Activated CD4-positive, alpha-beta T cell treated with anti-CD3 and anti-CD28 coated beads for 24 hours (primary cell): ENCODE data around the gene PKN3.
A peak's percentile ranks its signal among the peaks of the same experiment; 100 is the strongest.

Experiments used
- DNase-seq, 2 donors: peaks; one replicate each; pipeline ENCODE4 v3.0.0-alpha.2; 2020; ENCODE audit warnings: low read depth in 2 of 2

PKN3 gene

DNA sequence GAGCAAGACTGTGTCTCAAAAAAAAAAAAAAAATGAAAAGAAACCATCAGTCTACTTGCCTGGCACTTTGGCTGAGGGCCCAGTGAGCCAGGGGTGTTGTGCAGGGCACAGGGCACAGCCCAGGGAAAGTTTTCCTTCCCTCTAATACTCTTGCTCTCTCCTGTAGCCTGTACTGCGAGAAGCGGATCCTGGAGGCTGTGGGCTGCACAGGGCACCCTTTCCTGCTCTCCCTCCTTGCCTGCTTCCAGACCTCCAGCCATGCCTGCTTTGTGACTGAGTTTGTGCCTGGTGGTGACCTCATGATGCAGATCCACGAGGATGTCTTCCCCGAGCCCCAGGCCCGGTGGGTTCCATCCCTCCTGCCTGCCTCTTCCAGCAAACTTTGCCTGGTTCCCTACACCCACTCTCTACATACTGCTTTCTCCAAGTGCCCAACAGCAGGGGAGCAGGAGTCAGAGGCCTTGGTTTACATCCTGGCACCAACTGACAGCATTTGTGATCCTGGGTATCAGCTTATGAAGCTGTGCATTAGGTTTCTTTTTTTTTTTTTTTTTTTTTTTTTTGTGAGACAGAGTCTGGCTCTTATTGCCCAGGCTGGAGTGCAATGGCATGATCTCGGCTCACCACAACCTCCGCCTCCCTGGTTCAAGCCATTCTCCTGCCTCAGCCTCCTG, 14.4 kb downstream of the PKN3 start:
- no peak for DNase-seq

DNA sequence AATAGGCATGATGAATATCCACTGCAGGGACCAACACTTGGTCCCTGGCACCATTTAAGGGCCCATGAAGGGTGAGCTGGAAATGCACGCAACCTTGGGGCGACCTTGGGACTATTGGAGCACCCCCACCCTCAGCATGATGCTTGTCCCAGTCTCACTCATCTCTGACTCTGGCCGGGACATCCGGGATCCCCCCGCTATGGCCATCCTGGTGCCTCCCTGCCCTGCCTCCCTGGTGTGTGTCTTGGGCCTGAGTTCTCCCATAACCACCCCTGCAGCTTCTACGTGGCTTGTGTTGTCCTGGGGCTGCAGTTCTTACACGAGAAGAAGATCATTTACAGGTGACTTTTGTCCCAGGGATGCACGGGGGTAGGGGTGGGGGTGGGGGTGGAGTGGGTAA, 15.7 kb downstream of the PKN3 start:
- no peak for DNase-seq

DNA sequence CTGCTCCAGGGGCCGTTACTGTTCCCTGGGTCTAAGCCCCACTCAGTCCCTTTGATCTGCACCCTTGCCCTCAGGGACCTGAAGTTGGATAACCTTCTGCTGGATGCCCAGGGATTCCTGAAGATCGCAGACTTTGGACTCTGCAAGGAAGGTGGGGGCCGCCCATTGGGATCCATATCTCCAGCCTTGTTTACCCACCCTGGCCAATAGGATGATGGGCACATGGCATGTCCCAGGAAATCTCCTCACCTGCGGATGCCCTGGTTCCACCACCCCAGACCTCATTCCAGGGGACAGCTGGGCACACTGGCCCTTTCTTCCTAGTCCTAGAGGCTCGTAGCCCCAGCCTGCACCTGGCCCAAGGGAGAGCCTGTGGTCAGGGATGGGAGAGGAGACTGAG, 16.2 kb downstream of the PKN3 start:
- no peak for DNase-seq

DNA sequence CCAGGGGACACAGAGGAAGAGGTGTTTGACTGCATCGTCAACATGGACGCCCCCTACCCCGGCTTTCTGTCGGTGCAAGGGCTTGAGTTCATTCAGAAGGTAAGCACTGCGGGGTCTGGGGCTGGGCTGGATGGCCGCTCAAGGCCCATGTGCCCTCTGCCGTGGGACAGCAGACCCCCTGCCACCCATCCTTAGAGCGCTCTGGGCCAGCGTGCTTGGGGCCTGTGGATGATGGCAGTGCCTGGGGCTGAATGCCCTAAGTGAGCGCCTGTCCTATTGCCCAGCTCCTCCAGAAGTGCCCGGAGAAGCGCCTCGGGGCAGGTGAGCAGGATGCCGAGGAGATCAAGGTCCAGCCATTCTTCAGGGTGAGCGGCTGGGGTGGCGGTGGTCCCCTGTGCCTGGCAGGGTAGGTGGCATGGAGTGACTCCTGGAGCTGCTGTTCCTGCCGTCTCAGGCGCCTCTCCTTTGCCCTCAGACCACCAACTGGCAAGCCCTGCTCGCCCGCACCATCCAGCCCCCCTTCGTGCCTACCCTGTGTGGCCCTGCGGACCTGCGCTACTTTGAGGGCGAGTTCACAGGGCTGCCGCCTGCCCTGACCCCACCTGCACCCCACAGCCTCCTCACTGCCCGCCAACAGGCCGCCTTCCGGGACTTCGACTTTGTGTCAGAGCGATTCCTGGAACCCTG, 17.8 kb downstream of the PKN3 start:
- no peak for DNase-seq

DNA sequence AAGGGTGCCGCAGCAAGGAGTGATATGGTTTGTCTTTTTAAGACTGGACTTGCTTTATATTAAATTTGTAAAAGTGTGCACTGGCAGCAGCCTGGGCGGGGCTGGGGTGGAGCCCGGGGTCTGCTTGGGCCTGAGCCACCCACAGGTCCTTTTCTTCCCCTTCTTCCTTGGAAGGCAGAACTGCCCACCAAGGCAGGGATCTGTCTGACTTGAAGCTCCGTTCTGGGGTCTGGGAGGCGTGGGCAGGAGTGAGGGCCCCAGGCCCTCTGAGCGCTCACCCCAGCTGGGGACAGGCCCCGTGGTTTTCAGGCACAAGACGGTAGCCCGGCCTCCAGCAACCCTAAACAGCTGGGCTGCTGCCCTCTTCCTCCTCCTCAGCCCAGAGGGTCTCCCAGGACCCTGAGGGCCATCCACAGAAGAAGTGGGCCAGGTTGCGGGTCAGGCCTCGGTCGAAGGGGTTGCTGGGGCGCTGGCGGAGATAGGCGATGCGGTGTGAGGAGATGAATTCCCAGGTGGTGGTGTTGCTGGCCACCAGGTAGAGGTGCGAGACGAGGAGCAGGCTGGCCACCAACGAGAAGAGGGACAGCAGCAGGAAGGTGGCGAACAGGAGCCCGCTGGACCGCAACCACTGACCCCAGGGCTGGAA, 18.7 kb downstream of the PKN3 start:
- no peak for DNase-seq

DNA sequence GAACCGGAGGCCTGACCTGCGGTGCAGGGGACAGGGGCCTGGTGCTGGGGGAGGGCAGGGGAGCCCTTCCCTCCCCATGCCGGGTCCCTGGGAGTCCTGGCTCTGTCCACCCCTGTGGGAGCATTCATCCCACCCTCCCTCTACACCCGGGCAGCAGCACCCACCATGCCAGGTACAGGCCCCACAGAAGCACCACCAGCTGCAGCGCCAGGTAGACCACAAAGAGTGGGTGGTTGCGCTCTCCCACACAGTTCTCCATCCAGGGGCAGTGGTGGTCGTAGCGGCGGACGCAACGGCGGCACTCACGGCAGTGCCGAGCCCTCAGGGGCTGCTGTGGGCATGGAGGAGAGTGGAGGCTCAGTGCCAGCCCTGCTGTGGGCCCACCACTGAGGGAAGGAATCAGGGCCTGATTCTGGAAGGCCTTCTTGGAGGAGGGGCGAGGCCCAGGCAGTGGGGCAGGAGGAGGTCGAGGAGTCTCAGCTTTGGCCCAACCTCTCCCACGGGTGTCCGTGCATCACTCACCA, 19.2 kb downstream of the PKN3 start:
- no peak for DNase-seq

DNA sequence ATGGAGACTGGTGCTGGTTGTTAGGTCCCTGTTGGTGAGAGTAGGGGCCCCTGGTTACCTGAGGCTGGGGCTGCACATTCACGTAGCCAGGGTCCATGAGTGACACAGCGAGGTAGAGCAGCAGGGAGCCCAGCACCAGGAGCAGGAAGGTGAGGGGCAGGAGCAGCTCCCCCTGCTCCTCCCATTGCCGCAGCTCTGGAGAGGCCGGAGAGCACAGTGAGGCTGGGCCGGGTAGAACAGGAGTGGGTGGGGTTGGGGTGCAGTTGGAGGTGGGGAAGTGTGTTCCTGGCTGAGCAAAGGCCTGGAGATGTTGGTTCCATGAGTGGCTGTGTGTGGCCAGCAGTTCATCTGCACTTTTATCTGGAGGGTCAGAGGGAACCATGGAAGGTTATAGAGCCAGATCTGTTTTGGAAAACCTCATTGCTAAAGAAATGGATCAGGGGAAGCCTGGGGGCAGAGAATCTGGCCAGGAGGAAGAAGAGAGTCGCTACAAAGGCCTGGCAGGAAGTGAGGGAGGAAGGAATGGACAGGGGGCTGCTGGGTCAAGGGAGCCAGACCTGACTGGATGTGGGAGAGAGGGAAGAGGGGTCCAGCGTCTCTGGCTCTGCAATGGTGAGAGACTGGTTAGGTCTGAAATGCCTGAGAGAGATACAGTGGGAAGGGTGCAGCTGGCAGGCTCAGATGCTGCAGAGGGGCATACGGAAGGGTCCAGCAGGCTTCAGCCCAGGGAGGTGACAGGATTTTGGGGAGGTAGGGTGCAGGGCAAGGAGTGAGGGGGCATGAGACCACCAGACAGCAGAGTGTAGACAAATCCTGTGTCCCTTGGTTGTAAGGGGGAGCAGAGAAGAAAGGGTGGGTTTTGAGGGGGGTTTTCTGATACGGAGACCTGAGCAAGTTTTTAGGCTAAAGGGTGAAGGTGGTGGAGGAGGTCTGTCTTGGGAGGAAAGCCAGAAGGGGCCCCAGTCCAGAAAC, 20.4 kb downstream of the PKN3 start:
- DNase-seq, result no peak

DNA sequence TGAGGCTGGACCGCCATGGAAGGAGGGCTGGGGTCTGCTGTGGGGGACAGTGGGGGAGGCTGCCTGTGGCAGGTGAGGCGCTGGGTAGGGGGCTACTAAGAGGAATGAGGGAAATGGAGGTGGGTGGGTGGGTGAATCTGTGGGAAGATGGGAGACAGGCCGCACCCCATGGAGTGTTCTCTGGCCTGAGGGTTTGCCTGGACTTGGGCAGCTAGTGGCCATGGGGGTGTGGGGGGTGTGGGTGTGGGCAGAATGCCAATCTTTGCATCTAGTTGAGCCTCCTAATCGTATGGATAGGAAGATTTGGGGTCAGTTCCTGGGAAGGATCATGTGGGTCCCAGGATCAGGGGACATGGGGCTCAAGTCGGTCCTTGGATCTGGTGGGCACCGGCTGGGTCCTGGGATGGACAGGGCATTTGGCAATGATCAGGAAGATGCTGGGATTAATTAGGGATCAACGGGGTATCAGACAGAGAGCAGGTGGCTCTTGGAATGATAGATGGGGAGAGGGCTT, 21.1 kb downstream of the PKN3 start:
- DNase-seq, result no peak

DNA sequence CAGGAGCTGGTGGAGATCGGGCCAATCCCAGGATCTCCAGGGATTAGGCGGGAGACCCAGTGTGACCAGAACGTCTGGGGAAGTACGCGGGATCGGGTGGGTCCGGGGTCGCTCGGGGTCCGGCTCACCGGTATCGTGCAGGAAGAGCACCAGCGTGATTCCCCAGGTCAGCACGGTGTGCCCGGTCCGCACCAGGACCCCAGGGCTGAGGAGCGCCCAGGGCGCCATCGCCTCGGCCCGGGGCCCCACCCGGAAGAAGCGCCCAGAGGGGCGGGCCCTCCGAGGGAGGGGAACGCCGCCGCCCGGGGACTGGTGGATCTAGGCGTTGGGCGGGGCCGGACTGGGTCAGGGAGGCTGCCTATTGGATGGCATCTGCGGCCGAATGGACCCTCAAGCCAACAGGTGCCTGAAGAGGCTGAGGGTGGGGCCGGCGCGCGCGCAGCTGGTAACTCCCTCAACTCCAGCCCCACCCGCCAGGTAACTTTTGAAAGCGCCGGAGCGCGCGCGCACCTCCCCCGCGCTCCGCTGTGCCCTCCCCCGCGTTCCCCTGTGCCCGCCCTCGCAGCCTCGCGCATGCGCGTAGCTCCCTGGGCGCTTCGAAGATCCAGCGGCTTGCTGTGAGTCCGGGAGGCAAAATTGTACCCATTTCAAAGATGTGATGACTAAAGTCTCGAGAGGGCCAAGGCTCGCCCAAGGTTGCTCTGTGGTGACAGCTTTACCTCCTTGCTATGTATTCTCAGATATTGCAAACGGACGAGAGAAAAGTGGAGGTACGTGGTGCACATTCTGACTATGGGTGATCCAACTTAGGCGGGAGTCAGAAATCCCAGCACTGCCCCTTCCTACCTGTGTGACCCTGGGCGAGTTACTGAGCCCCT, 21.8 kb downstream of the PKN3 start, which contains the start of gene ZDHHC12:
Gene ZDHHC12, minus strand, starts transcription at position 262 of the 878 bp plus-strand sequence. Its CDS starts 34 bp downstream, at position 228.
- DNase-seq, result peak; percentile 97 to 98

DNA sequence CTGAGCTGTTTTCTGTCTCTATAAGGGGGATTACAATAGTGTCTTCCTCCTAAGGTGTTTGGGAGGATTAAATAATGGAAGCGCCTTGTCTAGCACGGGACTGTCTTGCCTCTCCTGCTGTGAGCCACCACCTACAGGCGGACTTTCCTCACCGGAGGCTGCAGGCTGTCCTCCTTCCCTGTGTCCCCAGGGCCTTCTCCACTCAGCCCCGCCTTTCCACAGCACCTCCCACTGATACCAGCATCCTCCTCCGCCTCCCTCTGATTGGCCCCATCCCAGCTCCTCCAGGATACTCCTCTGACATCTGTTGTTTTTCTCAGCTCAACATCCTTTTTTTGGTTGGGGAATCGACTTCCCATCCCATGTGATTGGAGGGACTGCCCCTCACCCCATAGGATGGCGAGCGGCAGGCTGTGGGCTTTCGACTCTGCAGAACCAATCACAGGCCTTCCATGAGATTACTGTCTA, 22.5 kb downstream of the PKN3 start:
- peak; percentile 23 to 36 for DNase-seq

DNA sequence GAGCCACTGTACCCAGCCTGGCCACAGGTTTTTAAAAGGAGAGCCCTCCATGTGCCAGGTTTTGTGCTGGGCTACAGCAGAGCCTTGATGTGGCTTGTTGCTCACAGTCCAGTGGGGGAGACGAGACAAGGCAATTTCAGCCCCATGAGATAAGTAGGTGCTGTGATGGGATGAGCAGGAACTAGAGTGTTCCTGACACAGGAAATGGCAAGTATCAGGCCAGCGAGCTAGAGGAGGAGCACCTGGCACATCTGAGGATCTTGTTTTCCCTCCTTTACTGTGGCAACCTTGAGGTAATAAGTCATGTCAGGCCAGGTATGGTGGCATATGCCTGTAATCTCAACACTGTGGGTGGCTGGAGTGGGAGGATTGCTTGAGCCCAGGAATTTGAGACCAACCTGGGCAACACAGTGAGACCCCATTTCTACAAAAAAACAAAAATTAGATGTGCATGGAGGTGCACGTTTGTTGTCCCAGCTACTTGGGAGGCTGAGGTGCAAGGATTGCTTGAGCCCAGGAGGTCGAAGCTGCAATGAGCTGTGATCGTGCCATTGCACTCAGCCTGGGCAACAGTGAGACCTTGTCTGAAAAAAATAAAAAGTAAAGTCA, 25.4 kb downstream of the PKN3 start:
- DNase-seq, result no peak

DNA sequence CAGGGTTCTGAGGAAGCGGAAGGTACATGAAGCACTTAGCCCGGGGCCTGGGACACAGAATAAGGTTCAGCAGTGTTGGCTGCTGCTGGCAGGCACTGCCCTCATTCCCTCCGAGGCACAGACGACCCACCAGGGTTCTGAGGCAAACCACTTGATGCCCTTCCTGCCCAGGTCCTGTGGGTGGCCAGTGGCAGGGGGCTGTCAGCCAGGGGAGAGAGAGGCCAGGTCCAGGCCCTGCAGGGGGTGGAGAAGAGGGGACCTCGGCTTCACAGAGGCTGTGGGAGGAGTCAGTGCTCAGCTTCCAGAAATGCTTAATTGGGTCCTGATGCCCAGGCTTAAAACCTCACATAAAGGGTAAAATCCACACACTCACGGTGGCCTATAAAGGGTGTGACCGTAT, 26.0 kb downstream of the PKN3 start:
- no peak for DNase-seq

DNA sequence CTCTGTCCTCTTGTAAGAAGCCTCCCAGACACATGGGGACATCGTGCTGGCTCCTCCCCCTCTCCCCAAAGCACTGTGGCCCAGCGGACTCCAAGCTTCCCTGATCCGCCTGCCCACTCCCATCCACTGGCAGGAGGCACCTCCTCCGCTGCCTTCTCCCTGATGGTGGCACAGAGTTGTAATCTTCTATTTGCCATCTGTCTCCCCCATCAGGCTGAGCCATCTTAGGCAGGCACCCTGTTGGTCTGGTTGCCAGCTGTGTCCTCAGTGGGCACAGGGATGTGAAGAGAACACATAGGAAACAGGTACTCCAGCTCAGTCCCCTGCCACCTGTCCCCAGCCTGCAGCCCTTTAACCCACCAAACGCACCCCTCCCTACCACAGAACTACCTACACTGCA, 27.0 kb downstream of the PKN3 start:
- DNase-seq, result no peak

DNA sequence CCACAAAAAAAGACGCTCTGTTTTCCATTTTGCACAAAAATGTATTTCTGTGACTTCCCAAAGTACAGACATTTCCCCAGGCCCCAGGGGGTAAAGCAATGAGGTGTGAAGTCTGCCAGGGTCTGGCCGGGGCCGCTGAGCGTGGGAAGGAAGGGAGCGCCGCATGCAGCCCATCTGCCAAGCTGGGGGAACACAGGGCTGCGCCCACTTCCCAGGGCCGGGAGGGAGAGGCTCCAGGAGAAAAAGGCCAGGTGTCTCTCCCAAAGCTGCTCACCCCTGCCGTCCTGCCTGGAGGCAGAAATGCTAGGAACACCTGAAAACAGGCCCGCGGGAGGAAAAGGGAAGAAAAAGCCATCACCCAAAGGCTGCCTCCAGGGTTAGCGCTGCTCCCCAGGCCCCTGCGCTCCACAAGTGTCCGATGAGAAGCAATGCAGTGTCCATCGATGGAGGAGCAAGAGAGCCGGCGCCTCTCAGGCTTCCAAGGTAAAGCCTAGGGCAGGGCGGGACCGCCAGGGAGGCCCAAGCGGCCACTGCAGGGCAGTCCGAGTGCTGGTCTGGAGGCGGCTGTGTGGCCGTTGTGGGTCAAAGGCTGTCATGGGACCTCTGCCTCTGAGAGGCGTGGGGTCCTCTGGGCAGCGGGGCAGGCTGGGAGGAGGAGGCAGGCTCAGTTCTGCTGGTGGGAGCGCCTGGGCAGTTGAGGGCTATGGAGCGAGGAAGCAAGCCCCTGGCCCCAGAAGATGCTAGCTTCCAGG, 27.6 kb downstream of the PKN3 start:
- DNase-seq, result no peak

DNA sequence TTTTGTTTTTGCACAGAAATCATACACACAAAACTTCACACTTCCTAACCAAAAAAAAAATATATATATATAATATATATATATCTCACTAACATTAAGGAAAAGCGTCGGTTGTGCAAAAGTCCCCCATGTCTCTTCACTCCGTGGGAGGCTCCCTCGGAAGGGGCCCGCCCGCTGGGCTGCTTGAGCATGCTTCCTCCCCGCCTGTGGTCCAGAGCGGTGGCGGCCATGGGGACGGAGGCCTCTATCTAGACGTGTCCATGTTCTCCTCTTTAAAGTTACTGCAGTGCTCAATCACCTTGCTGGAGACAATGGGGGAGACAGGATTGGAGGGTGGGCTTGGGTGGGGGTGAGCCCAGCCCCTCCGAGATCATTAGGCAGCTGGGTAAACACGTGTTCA, 28.8 kb downstream of the PKN3 start:
- no peak for DNase-seq

DNA sequence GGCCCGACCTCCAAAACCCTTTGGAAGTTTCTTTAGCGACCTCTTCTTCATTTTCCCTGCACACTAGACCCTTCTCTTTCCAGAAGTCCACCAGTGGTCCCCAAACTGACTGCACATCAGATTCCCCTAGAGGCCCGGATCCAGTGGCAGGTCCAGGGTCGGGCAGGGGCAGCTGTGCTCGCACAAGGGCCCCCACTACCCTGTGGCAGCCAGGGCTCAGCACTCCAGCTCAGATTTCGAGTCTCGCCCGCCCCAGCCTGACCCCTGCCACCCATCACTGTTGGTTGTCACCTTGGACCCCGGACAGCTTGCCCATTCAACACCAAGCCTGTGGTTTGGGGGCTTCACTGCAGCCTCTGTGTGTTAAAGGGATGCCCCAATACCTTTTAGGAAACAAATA, 29.4 kb downstream of the PKN3 start:
- DNase-seq, result no peak

DNA sequence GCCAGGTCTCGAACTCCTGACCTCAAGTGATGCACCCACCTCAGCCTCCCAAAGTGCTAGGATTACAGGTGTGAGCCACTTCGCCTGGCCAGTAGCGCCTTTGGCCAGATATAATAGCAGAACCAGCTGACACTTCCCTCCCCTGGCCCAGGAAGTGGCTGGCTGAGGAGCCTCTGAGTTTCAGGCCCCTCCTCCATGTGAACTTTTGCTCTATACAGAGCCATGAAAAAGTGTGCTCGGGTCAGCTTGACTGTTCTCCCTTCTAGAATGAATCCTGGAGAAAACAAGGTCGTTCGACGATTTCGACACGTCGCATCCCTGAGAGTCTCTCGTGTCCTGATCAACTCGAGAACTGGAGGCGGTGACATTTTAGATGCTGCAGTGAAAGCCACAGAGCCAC, 30.3 kb downstream of the PKN3 start:
- DNase-seq, result no peak

DNA sequence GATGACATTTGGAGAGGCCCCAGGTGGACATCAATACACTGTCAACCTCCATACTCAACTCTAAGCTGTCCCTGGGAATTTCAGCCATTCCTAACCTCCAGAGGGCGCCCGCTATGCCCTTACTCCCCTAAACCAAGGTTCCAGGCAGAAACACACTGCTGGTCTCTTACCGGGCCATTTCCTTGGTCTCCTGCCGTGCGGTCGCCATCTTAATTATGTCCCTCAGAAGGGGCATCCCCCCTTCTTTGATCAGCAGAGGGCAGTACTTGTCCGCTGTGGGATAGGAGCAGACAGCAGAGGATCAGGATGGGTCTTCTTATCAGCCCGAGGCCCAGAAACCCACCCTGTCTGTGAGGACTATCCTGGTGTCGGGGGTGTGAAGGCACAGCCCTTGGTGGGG, 31.0 kb downstream of the PKN3 start:
- DNase-seq, result no peak

DNA sequence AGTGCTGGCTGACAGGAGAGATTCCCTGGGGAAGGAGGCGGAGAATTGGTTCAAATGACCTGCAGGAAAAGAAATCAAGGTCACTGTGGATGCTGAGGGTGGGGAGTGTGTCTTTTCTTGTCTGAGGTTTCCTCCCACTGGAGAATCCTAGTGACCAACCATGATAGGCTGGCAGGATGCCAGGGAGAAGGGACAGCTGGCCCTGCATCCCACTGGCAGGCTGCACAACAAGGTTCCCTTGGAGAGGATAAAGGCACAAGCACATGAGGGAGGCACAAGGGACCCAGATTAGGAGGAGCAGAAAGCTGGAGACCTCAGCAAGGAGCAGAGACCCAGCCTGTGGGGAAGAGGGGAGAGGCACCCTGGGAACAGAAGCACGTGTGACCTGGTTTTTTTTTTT, 33.1 kb downstream of the PKN3 start:
- no peak for DNase-seq
